WERI-Rb-1 (cell line): Measurements from ENCODE around the gene LRRC8C.

ENCODE experiments used
- DNase-seq: peaks from one replicate; pipeline ENCODE4 v3.0.0-alpha.2; 2020
- H3K27ac ChIP-seq: fragments of 250-450 bp; sonication (Bioruptor Pico); 2 replicates; pipeline ENCODE4 v1.5.1; 2020; ENCODE audit warnings: mild to moderate bottlenecking, moderate library complexity
- H3K27me3 ChIP-seq: fragments of 250-450 bp; sonication (Bioruptor Pico); 2 replicates; pipeline ENCODE4 v1.5.1; 2021; ENCODE audit warnings: mild to moderate bottlenecking, low read depth, moderate library complexity; ENCODE audit not compliant: insufficient read depth, severe bottlenecking
- H3K36me3 ChIP-seq: fragments of 250-450 bp; sonication (Bioruptor Pico); 2 replicates; pipeline ENCODE4 v1.5.1; 2020; ENCODE audit warnings: mild to moderate bottlenecking, moderate library complexity
- H3K4me3 ChIP-seq: 2 replicates; pipeline ENCODE4 v1.5.1; 2011; ENCODE audit warnings: low read depth, mild to moderate bottlenecking, control low read depth, low read length
- H3K9me3 ChIP-seq: fragments of 250-450 bp; sonication (Bioruptor Pico); 2 replicates; pipeline ENCODE4 v1.5.1; 2021; ENCODE audit warnings: mild to moderate bottlenecking, moderate library complexity; ENCODE audit not compliant: severe bottlenecking
- TF ChIP-seq, protein P1 (sequence below): IDR thresholded peaks from 2 replicates; pipeline ENCODE4 v1.5.1; 2011; ENCODE audit warnings: low read depth, mild to moderate bottlenecking, control low read depth, inconsistent platforms, low read length

Gene LRRC8C

GRCh38 chr1:89723863-89724262 lies 90.9 kb downstream of the LRRC8C start:
- Histone ChIP-seq H3K27ac (no peak overlapping the region), H3K4me3 (no peak overlapping the region), H3K9me3 (no peaks in the 10 kb centered on the region), H3K27me3 (no peaks in the 10 kb centered on the region), H3K36me3 (no peaks in the 10 kb centered on the region)
- TF ChIP-seq, protein P1, sequence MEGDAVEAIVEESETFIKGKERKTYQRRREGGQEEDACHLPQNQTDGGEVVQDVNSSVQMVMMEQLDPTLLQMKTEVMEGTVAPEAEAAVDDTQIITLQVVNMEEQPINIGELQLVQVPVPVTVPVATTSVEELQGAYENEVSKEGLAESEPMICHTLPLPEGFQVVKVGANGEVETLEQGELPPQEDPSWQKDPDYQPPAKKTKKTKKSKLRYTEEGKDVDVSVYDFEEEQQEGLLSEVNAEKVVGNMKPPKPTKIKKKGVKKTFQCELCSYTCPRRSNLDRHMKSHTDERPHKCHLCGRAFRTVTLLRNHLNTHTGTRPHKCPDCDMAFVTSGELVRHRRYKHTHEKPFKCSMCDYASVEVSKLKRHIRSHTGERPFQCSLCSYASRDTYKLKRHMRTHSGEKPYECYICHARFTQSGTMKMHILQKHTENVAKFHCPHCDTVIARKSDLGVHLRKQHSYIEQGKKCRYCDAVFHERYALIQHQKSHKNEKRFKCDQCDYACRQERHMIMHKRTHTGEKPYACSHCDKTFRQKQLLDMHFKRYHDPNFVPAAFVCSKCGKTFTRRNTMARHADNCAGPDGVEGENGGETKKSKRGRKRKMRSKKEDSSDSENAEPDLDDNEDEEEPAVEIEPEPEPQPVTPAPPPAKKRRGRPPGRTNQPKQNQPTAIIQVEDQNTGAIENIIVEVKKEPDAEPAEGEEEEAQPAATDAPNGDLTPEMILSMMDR: no peak
- no peak for DNase-seq

- no peaks in the 10 kb centered on the region for H3K36me3 ChIP-seq
- H3K27ac ChIP-seq: no peak overlapping the region
- TF ChIP-seq, protein P1: no peak
- no peak for DNase-seq
- no peak overlapping the region for H3K4me3 ChIP-seq
- H3K27me3 ChIP-seq: no peaks in the 10 kb centered on the region
- H3K9me3 ChIP-seq: no peaks in the 10 kb centered on the region
These were observed 91.6 kb downstream of the LRRC8C start for GRCh38 chr1:89724369-89725010.

GRCh38 chr1:89725011-89725370 lies 92.1 kb downstream of the LRRC8C start:
- TF ChIP-seq, protein P1: no peak
- Histone ChIP-seq H3K4me3 (no peak overlapping the region), H3K9me3 (no peaks in the 10 kb centered on the region), H3K27ac (no peak overlapping the region), H3K36me3 (no peaks in the 10 kb centered on the region), H3K27me3 (no peaks in the 10 kb centered on the region)
- no peak for DNase-seq

- Histone ChIP-seq H3K27ac (no peak overlapping the region), H3K4me3 (no peak overlapping the region)
- no peak for DNase-seq
These were observed 92.7 kb downstream of the LRRC8C start for GRCh38 chr1:89725631-89726030.

DNA sequence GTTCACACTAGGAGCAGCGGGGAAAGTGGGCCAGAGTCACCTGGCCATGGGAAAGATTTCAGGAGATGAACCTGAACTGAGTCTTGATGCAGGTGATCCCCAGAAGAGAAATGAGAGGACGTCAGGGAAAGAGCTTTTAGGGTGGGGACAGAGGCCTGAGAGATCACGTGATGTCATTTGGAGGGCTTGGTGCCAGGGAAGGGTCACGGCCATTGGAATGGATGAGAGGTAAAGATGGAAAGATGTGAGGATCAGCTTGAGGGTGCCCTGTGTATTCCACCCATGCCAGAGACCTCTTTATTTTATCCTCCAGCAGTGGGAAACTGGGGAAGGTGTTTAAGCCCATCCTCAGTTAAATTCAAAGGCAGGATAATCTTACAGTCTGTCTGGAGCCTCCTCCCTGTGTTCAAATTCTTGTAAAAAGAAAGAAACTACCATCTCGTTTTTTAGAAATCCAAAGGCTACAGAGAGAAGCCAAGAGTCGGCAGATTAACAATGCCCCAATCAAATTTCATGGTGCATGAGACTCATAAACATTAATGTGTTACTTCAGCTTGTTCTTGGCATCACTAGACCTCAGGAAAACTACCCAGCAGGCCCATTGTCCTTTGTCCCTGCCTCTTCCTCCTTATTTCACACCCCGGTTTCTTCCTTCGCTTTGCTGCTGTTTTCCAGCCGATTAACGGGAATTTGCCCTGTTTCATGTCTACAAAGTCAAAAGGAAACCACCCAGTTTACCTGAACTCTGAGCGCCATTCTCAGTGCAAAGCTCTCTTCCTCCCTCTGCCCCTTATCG lies 94.8 kb downstream of the LRRC8C start:
- no peak for DNase-seq
- TF ChIP-seq, protein P1: no peak
- Histone ChIP-seq H3K27ac (no peak overlapping the region), H3K9me3 (no peaks in the 10 kb centered on the region), H3K36me3 (no peaks in the 10 kb centered on the region), H3K27me3 (no peaks in the 10 kb centered on the region), H3K4me3 (no peak overlapping the region)

More at GRCh38 chr1:89725631-89726030, 92.7 kb downstream of the LRRC8C start:
- H3K9me3 ChIP-seq: no peaks in the 10 kb centered on the region
- no peaks in the 10 kb centered on the region for H3K27me3 ChIP-seq
- no peaks in the 10 kb centered on the region for H3K36me3 ChIP-seq
- TF ChIP-seq, protein P1: no peak
